ENCODE data around the gene JRKL.
"Not testable (repeated sequence)": the region's sequence is repeated elsewhere in the genome, so short reads cannot be mapped to it uniquely, and the experiment has no call there.

The JRKL gene

DNA sequence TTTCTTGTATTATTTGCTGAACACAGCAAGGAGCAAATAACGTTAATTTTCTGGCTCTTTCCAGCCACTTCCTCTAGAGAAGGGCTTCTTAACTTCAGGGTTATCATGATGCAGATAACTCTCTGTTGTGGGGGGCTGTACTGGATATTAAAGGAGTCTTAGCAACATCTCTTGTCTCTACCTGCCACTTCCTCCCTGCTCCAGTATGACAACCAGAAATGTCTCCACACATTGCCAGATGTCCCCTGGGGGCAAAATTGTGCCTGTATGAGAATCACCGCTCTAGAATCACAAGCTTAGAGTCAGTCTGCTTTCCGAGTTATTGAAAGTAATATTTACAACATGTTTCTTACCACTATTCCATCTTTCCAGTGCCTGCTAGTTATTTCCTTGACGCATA lies 6.8 kb downstream of the JRKL start:
- no peak for DNase-seq

DNA sequence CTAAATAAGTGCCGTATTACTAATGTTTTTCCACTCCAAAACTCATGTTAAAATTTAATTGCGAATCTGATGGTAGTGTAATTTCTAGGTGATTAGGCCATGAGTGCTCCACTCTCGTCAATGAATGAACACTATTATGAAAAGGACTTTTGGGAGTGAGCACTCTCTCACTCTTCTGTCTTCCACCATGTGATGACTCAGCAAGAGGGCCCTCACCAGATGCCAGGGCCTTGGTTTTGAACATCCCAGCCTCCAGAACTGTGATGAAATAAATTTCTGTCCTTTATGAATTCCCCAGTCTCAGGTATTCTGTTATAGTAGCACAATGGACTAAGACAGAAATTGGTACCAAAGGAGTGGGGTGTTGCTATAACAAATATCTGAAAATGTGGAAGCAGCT lies 8.1 kb downstream of the JRKL start:
- no peak for DNase-seq

DNA sequence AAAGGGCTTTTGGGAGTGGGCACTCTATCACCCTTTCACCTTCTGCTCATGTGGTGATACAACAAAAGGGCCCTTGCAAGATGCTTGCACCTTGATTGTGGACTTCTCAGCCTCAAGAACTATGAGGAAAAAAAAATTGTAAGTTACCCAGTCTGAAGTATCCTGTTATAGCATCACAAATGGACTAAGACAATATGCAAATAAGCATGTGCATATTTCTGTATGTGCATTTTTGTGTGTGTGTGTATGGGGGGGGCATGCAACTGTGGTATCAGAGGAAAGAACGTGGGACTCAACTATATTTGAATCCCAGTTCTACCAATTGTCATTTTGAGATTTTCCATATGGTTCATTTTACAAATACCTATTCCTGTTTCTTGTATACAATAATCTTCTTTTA lies 10.9 kb downstream of the JRKL start:
- no peak for DNase-seq

DNA sequence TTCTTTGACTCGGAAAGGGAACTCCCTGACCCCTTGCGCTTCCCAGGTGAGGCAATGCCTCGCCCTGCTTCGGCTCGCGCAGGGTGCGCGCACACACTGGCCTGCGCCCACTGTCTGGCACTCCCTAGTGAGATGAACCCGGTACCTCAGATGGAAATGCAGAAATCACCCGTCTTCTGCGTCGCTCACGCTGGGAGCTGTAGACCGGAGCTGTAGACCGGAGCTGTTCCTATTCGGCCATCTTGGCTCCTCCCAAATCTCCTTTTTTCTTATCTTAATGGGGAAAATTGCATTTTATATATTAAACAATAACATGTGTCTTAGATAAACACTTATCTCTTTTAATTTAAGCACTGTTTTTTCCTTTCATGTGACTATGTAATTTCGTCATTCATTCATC lies 21.6 kb downstream of the JRKL start:
- not testable (repeated sequence) for DNase-seq

DNA sequence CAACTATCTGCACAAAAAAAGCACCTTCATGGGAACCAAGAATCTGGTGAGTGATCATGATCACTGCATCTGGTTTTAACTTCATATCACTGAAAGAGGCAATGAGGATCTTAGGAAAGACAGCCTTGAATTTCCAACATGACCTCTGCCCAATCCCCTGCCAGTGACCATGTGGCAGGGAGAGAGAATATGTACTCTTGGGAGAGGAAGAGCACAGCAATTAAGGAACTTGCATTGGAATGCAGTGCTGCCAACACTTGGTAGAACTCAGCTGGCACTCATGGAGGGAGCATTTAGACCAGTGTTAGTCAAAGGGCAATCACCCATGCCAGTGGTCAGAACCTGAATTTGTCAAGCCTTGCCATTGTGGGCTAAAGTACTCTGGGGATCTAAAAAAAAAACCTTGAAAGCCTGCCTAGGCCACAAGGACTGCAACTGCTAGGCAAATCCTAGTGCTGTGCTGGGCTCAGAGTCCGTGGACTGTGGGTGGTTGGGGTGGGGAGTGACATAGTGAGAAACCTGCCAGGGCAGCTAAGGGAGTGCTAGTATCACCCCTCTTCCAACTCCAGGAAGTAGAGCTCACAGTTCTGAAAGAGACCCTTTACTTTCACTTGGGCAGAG lies 23.1 kb downstream of the JRKL start:
- DNase-seq, result no peak

DNA sequence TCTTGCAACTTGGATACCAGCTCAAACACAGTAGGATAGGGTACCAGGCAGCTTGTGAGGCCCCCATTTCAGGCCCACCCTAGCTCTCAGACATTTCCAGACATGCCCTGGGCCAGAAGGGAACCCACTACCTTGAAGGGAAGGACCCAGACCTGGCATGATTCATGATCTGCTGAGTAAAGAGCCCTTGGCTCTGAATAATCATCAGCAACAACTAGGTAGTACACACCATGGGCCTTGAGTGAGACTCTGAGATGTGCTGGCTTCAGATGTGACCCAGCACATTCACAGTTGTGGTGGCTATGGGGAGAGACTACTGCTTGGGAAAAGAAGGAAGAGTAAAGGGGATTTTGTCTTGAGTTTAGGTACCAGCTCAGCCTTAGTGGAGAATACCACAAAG lies 23.6 kb downstream of the JRKL start:
- no peak for DNase-seq

DNA sequence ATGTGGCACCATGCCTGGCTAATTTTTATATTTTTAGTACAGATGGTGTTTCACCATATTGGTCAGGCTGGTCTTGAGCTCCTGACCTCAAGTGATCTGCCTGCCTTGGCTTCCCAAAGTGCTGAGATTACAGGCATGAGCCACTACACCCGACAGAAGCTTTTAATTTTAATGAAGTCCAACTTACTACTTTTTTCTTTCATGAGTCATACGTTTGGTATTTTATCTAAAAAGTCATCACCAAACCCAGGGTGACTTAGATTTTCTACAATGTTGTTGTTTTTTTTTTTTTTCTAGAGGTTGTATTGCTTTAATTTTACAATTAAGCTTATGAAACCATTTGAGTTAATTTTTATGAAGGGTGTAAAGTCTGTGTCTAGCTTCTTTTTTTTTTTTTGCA lies 34.9 kb downstream of the JRKL start:
- no peak for DNase-seq

DNA sequence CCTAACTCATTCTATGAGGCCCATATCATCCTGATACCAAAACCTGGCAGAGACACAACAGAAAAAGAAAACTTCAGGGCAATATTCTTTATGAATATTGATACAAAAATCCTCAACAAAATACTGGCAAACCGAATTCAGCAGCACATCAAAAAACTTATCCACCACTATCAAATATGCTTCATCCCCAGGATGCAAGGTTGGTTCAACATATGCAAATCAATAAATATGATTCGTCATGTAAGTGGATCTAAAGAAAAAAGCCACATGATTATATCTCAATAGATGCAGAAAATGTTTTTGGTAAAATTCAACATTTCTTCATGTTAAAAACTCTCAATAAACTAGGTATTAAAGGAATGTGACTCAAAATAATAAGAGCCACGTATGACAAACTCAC lies 40.9 kb downstream of the JRKL start:
- DNase-seq, result no peak

DNA sequence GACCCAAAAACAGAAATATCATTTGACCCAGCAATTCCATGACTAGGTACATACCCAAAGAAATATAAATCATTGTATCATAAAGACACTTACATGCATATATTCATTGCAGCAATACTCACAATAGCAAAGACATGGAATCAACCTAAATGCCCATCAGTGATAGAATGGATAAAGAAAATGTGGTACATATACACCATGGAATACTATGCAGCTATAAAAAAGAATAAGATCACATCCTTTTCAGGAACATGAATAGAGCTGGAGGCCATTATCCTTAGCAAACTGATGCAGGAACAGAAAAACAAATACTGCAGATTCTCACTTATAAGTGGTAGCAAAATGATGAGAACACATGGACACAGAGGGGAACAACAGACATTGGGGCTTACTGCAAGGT lies 42.8 kb downstream of the JRKL start:
- DNase-seq, result not testable (repeated sequence)

Data from NCI-H510A treated with DMSO at 0.1 percent for 48 hours (cell line).